HuH-7 (cell line): ENCODE data around the gene ATE1.

Experiments
- DNase-seq: peaks from one replicate; pipeline ENCODE4 v3.0.0; 2011; ENCODE audit warnings: low spot score

The ATE1 gene

DNA sequence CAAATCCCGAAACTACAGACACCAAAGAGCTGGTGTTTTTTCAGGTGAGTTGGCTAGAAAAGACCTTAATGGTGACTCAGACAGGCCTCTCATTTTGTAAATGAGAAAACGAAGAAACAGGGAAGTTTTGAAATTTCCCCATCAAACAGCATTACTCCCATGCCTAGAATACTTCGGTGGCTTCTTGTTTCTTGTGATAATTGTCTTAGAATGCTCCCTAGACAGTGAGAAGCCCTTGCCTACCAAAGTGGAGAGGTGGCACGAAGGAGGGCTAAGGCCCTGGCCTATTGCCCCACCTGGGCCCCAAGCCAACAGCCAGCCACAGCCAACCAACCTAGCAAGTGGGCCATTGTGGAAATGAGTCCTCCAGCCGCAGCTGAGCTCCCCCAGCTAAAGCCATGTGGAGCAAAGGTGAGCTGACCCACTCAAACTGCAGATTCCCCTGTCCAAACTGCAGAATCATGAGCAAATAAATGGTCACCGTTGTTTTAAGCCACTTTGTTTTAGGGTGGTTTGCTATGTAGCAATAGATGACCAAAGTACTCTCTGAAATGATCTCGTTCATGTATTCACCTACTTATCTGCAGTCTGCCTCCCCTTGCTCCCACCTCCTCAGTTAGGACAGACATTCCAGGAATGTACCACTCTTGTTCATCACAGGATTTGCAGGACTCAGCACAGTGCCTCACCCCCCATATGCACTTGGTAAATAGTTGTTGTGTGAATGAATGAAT is 231.9 kb downstream of the ATE1 start:
- DNase-seq: no peak

GRCh38 chr10:121694966-121695643 is 232.7 kb downstream of the ATE1 start:
- DNase-seq: no peak

DNA sequence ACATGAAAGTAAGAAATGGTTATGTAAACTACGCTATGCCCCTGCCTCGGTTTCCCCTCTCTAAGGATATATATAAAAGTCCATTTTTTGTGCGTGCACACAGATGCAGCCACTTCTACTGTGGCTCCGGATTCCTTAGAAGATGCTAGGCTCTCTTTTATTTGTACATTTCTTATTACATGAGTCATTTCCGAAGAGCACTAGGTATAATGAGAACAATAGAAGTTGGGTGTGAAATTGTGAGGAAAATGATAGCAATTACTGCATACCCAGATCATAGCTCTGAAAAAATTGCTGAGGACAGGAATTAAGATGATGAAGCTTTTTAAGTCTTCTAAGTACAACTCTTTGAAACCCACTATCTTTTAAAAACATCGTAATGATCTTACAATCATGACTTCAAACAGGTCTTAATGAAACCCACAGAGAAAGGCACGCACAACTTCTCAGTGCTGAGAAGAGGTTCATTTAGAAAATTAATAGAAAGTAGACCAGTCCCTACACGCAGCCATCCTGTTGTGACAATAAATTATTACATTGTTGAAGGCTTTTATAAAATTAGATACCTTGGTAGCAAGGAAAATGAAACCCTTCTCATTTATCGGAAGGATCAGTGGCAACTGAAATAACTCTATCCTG is 233.4 kb downstream of the ATE1 start:
- no peak for DNase-seq

- no peak for DNase-seq
Observed at GRCh38 chr10:121692626-121693025, 235.2 kb downstream of the ATE1 start.

- DNase-seq: no peak
Observed at GRCh38 chr10:121690970-121691369, 236.9 kb downstream of the ATE1 start.
